HG03196 (cell line): ENCODE data around the gene ALKBH6.
"Not testable (repeated sequence)": the region's sequence is repeated elsewhere in the genome, so short reads cannot be mapped to it uniquely, and the experiment has no call there.

ENCODE experiments used
- ATAC-seq: cut with Tn5 transposase; IDR thresholded peaks from one replicate; pipeline ENCODE4 v1.9.1; 2021; ENCODE audit not compliant: unreplicated experiment

The ALKBH6 gene

DNA sequence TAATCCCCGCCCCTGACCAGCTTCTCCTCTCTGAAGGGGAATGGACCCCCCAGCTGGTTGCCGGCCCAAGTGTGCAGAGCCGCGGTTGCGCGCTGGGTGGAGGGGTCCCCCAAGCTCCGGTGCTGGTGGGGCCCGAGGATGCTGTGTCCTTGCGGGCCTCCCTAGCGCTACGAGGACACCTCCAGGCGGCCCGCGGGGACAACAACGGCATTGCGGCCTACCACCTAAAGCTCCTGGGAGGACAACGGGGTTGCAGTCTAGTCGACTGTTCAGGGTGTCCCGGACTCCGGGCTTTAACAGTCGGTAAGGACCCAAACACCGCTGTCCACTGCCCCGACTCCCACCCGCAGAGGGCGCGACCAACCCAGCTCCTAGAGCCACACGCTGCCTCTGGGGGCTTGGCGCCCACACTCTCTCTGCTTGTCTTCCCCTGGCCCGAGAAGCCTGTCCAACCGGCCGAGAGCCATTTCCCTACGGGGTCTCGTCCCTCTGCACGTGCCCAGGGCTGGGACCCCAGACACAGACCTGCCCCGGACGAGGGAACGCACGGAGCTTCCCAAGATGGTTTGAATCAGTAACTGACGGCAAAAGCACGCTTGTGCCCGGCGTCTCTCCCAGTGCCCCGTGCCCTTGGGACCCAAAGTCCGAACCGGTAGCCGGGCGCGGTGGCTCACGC is 20.0 kb downstream of the ALKBH6 start:
- ATAC-seq: no peak

DNA sequence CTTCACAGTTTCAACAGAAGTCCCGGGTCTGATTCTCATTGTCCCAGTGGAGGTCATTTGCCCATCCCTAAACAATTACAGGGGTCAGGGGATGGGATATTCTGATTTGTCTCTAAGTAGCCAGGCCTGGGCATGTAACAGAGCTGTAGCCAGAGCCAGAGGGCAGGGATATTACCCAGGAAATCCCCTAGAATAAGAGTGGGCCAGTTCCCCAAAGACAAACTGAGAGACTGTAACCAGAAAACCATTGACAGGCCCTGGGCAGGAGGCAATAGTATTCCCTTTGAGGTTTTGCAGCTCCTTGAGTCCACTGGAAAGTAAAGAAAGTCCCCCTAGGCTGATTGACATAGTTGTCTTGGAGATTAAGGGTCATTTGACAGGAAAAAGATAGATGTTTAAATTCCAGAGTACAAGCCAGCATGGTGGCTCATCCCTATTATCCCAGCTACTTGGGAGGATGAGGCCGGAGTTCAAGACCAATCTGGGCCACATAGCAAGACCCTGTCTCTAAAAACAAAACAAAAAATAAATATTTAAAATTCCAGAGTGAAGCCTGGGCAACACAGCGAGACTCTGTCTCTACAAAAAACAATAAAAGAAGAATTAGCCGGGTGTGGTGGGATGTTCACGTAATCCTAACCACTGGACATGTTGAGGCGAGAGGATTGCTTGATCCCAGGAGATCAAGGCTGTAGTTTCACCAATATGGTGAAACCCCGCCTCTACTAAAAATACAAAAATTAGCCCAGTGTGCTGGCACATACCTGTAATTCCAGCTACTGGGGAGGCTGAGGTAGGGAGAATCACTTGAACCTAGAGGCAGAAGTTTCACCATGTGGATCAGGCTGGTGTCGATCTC is 20.9 kb downstream of the ALKBH6 start:
- ATAC-seq: no peak

DNA sequence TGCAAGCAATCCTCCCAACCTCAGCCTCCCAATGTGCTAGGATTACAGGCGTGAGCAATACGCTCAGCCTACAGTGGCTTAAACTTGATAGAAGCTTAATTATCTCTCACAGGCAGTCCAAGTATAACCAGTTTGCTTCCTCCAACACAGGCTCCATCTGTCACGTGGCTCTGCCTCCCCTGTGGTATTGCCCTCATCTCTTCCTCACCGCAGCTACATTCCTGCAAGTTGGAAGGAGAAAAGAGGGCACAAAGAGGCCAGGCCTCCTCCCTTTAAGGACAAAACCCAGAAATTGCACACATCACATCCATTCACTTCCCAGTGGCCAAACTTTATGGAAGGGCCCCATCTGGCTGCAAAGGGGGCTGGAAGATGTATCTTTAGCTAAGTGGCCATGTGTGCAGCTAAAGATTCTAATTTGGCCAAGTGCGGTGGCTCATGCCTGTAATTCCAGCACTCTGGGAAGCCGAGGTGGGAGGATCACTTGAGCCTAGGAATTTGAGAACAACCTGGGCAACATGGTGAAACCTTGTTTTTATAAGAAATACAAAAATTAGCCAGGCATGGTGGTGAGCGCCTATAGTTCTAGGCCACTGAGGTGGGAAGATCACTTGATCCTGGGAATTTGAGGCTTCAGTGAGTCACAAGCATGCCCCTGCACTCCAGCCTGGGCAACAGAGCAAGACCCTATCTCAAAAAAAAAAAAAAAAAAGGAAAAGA is 22.1 kb downstream of the ALKBH6 start:
- ATAC-seq: no peak

DNA sequence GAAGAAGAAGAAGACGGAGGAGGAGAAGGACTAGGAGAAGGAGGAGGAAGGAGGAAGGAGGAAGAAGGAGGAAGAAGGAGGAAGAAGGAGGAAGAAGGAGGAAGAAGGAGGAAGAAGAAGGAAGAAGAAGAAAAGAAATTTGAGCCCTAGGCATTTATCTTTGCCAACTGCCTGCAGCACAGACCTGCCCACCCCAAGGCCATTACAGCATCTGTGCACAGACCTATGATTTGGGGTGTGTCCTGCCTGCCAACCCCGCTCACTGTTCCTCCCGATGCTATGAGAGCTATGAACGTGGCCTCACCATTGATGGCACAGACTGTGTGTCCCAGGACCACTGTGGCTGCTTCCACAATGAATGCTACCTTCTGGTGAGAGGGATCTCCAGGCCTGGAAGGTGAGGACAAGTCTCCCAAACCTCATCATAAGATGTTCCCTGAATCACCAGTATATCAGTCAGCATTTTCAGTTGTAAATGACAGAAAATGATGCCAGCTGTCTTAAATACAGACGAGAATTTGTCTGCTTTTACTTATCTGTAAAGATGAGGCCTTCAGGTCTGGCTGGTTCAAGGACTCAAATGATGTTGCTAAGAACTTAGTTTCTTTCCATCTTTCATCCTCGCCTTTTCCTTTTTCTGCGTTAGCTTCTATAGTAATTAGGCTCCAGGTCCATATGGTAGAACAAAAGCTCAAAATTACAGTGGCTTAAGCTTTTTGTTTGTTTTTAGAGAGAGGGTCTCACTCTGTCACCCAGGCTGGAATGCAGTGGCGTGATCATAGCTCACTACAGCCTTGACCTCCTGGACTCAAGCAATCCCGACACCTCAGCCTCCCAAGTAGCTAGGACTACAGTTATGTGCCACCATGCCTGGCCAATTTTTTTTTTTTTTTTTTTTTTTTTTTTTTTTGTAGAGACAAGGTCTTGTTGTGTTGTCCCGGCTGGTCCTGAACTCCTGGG is 23.0 kb downstream of the ALKBH6 start:
- no peak for ATAC-seq

DNA sequence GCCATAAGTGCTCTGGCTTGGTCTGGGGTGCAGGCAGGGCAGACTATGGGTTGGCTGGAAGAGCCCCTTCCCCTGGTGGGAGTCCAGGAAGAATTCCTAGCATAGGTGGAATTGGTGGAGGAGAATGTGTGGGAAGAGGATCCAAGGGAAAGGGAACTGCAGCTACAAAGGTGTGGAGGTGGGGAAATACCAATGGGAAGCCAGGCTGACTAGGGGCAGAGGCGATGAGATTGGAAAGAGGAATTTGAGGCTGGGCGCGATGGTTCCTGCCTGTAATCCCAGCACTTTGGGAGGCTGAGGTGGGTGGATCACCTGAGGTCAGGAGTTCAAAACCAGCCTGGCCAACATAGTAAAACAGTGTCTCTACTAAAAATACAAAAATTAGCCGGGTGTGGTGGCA is 23.9 kb downstream of the ALKBH6 start:
- no peak for ATAC-seq

DNA sequence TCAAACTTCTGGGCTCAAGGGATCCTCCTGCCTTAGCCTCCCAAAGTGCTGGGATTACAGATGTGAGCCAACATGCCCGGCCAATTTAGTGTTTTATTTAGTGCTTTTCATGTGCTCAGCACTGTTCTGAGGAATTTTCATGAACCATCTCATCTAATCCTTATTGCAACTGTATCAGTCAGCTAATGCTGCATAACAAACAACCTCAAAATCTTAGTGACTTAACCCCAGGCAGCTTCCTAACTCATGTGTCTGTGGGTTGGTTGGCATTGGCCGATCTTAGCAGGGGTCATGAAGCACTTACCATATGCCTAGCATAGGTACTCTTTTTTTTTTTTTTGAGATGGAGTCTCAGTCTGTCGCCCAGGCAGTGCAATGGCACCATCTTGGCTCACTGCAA is 25.2 kb downstream of the ALKBH6 start:
- no peak for ATAC-seq

DNA sequence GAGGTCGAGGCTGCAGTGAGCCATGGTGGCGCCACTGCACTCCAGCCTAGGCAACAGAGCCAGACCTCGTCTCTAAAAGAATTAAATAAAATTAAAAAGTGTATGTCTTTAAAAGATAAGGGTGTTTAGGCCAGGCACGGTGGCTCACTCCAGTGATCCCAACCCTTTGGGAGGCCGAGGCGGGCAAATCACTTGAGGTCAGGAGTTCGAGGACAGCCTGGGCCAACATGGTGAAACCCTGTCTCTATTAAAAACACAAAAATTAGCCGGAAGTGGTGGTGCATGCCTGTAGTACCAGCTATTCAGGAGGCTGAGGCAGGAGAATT is 26.5 kb downstream of the ALKBH6 start:
- no peak for ATAC-seq

DNA sequence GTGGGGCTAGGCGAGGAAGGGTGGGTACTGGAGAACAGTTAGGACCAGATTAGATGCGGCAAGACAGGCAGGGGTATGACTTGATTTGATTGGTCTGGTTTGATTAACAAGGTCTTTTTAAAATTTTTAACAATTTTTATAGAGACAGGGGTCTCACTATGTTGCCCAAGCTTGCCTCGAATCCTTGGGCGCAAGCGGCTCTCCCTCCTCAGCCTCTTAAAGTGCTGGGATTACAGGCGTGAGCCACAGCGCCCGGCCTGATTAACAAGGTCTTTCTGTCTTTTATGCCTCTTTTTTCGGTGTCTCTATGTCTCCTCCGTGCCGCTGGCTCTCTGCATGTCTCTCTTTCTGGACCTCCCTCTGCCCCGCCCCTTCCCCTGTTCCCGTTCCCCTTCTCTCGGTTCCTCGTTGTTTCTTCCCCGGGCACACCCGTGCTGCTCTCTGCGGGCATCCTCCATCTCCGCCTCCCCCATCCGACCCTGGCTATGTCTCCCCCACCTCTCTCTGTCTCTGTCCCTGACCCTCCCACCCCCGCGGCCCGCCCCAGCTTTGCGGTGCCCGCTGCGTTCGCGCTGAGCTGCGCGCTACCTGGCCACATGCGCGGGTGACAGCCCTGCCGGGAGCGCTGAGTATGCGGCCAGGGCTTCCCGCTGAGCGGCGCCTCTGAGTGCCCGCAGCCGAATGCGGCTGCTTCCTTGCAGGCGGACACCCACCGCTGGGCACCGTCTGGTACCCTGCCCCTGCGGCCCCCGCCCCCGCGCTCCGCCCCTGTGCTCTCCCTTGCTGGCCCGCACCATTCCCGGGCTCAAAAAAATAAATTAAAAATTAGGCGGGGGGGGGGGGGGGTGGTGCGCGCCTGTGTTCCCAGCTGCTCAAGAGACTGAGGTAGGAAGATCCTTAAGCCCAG is 27.1 kb downstream of the ALKBH6 start:
- ATAC-seq: no peak

DNA sequence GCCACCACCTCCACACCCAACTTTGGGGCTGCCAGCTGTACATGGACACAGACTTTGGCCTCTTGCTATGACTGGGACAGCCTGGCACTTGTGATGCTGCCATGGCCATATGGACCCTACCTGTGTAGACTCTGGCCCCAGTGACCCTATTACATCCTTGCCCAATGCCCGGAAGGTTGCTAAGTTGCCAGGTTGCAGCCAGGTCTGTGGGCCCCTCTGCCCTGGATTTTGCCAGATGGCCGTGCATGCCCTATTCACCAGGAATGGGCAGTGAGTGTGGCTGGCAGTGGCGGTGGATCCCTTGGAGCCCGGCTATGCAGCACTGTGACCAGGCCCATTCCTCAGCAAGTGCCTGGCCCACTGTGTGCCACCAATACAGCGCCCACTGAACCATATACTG is 27.9 kb downstream of the ALKBH6 start:
- ATAC-seq: no peak

DNA sequence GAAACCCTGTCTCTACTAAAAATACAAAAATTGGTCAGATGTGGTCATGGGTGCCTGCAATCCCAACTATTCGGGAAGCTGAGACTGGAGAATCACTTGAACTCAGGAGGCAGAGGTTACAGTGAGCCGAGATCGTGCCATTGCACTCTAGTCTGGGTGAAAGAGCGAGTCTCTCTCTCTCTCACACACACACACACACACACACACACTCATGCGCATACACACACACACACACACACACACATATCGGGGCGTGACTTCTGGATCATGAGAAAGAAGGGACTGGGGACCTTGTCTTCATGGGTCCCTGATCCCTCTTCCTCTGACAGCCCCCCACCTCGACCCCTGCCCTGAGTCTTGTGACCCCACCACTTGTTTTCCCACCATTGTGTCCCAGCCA is 30.8 kb downstream of the ALKBH6 start:
- ATAC-seq: no peak

DNA sequence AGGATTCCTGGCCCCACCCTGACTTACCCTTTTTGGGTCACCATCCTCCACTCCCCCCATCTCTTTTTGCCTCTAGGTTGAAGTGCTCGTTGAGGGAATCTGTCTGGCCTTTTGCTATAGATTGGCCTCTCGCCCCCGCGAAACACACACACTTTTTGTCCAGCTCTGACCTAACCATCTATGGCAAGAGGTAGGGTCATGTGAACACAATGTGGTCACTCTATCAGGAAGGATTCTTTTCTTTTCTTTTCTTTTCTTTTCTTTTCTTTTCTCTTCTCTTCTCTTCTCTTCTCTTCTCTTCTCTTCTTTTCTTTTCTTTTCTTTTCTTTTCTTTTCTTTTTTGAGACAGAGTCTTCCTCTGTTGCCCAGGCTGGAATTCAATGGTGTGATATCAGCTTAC is 33.0 kb downstream of the ALKBH6 start:
- ATAC-seq: not testable (repeated sequence)

DNA sequence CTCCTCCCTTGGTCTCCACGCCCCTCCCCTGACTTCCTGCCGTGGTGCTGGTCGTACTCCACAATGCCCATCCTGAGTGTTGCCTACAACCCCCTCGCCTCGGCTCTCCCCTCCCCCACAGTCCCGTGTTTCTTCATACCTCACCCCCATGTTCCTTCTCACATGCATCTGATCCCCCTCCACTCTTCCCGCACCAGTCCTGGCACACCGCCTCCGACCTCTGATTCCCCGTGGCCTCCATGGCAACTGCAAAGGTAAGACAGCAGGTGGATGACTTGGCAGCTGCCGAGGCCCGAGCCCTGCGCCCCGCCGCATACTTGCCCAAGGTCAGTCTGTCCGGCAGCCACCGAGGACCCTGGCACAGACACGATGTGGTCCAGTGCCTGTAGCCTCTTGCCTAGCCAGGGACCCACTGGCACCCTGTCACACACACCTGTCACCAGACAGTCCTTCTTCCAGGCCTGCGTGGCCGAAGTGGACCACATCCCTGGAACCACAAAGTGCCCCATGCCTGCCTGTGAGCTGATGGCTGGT is 35.1 kb downstream of the ALKBH6 start:
- ATAC-seq: no peak

DNA sequence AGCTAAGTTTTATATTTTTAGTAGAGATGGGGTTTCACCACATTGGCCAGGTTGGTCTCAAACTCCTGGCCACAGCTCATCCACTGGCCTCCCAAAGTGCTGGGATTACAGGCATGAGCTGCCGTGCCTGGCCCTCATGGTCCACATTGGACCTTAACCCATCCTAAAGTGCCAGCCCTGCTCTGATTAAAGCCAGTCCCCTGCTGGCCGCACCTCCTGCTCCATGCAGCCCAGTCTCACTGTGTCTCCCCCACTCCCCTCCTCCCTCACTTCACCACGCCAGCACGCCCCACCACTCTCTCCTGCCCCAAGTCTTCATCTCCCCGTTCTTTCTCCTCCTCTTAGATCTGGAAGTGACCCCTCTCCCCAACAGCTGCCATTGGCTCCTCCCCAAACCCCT is 35.7 kb downstream of the ALKBH6 start:
- no peak for ATAC-seq

DNA sequence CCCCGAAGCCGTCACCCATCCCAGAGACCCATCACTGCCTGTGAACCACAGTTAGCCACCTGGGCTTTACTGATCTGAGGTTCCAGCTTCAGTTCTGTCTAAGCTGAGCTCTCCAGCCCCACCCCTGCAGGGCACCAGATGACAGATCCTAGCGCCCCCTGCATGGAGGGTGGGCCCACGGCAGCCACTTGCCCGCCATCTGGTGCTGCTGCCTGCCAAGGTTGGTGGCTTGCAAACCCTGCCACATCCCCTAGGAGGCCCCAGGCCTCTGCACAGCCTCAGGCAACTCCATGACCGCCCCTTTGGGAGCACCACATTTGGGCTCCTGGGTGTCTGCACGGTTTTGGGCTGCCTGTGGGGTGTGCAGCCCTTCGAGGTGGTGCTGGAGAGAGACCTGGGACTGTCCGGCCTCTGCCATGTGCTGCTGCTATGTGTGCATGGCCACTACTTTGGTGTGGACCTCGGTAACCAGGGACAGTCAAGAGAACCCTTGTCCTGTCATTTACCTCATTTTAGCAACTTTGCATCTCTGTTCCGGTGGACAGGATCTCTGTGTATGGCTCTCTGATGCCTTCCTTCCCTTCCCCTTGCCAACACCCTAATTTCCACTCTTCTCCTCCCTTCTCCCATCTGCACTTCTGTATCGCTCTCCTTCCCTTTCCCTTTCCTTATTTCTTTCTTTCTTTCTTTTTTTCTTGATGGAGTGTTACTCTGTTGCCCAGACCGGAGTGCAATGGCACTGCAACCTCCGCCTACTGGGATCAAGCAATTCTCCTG is 36.4 kb downstream of the ALKBH6 start:
- ATAC-seq: no peak

DNA sequence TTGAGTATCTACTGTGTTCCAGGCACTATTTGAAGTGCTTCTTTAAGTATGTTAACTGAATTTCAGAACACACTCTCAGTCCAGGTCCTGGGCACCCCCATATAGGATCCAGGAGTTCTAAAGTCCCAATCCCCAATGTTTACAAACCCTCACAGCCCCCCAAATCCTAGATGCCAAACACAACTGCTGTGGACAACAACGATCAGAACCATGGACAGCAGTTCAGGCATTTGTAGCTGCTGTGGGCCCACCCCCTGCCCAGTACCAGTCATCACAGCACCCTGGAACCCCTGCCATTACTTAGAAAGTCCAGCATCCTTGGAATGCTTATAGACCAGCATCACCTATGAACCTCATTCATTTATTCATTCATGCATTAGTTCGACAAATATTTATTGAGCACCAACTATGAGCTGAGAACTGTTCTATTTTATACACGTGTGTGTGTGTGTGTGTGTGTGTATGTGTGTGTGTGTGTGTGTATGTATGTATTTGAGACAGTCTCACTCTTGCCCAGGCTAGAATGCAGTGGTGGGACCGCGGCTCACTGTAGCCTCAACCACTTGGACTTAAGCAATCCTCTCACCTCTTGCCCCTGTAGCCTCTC is 38.3 kb downstream of the ALKBH6 start:
- no peak for ATAC-seq

DNA sequence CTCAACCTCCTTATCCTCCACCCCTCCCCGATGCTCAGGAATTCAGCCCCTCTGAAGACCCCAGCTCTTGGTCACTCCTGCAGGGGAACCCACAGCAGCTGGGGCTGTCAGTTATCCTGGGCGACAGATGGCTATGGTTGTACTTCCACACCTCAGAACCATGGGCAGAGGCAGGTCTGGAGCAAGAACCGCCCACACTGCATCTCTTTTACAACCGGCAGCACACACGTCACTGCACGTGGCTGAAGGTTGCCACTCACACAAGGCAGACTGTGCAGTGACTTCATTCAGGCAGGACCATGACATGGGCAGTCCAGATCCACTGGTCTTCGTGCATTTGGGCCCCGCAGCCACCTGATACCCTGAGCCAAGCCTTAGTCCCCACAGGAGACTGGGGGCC is 40.5 kb downstream of the ALKBH6 start:
- no peak for ATAC-seq

DNA sequence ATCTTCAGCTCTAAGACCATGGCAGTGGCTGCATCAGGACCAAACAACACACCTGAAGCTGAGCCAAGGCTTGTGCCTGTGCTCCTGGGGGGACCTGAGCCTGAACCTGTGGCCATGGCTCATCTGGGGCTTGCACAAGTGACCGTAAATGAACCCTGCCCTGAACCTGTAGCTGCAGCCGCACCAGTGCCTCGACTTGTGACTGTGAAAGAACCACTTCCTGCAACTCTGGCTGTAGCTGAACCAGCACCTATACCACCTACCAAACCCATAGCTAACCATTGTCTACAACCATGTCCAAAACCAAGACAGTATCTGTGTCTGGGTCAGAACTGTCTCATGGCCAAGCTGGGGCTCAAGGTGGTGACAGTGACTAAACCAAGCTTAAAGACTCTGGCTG is 47.2 kb downstream of the ALKBH6 start:
- ATAC-seq: no peak

DNA sequence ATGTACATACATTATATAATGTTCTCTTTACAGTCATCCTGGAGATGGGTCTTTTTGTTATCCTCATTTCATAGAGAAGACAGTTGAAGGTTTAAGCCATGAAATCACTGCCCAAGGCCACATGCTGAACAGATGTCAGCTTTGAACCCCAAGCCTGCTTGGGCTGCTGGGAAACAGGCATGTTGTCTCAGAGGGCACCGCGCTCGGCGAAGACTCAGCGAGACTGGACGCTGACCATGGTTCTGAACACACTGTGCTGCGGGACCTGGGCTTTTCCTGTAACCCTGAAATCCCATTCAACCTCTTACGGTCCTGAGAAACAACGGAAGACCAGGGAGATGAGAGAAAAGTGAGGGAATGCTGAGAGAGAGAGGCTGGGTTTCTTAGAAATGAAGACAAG is 50.5 kb downstream of the ALKBH6 start:
- no peak for ATAC-seq
